Kidney capillary endothelial cell (primary cell): ENCODE data around the gene PBX4.
"Not testable (repeated sequence)": the region's sequence is repeated elsewhere in the genome, so short reads cannot be mapped to it uniquely, and the experiment has no call there.

Experiments used
- DNase-seq: peaks from one replicate; pipeline ENCODE4 v3.0.0-alpha.2; 2018; ENCODE audit warnings: low spot score

PBX4 gene

DNA sequence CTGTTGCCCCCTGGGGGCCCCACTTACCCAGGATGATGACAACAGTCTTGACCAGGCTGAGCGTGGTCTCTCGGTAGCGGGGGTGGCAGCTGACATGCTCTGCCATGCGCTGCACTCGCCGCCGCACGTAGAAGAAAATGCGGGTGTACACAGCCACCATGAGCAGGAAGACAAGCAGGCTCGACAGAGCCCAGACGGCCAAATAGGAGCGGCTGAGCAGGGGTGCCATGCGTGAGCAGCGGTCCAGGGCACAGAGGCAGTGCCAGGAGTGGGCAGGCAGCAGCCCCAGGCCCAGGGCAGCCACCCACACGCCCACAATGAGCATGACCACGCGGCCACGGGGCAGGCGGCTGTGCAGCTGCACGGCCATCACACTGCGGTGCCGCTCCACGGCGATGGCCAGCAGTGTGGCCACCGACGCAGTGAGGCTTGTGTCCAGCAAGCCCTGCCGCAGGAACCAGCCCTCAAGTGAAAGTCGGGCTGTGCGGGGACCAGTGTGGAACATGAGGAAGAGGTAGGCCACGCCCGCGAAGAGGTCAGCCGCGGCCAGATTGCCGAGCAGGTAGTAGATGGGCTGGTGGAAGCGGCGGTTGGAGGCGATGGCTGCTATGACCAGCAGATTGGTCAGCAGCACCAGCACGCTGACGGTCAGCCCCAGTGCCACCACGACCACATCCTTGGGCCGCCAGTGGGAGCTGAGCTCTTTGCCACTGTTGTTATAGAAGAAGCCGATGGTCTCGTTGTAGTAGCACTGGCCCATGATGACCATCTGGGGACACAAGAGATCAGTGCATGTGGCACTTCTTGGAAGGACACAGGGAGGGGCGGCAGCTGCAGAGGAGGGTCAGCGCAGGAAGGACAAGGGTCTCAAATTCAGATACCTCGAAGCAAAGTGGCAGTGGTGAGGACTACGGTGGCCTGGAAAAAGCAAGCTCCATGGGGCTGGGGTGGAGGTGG, 8.3 kb upstream of the PBX4 start:
- DNase-seq, result no peak

DNA sequence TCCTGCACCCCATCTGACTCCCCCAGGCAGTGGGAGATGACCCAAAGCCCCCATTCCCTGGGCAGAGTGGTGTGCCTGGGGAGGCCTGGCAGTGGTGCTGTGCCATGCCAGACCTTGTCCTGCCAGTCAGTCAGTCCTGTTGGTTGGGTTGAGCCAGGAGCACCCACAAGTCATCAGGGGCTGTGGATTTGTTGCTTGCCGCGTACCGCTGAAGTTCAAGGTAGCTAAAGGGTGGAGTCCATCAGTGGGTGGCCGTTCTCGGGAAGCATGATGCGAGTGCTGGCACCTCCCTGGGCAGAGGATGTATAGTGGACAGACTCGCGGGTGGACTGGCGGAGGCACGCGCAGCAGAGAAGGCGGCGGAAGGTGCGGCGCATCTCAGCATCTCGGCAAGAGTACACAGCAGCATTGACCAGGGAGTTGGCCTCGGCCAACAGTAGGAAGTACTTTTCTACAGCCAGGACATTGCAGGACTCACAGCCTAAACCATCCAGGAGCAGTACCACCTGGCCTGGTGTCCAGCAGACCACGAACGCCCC, 5.6 kb upstream of the PBX4 start:
- no peak for DNase-seq

DNA sequence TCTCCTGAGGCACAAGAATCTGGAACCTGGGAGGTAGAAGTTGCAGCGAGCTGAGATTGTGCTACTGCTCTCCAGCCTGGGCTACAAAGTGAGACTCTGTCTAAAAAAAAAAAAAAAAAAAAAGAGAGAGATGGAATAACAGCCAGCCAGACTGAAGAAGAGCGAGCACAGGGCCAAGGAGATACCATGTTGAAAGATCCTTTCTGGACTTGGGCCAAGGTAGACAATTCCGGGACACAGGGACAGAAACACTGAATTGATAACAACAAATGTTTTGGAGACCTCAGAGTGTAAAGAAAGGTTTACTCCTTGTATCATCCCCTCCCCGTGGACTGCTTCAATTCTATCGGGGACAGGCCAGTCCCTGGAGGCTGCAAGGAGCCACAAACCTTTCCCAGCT, 4.9 kb upstream of the PBX4 start:
- no peak for DNase-seq

DNA sequence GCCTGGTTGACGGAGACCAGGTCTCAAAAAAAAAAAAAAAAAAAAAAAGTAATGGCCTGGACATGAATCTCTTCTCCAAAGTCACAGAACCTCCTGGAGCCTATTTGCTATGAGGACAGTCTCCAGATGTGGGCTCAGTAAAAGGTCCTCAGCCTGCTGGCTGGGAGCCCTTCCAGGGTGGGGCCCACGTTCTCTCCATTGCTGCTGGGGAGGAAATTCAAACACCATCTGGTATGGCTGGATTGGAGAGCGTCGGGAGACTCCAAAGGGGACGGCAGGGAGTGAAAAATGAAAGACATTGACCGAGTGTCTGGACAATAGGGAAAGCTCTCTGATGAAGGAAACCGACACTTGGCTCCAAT, 1.3 kb upstream of the PBX4 start:
- DNase-seq, result no peak

DNA sequence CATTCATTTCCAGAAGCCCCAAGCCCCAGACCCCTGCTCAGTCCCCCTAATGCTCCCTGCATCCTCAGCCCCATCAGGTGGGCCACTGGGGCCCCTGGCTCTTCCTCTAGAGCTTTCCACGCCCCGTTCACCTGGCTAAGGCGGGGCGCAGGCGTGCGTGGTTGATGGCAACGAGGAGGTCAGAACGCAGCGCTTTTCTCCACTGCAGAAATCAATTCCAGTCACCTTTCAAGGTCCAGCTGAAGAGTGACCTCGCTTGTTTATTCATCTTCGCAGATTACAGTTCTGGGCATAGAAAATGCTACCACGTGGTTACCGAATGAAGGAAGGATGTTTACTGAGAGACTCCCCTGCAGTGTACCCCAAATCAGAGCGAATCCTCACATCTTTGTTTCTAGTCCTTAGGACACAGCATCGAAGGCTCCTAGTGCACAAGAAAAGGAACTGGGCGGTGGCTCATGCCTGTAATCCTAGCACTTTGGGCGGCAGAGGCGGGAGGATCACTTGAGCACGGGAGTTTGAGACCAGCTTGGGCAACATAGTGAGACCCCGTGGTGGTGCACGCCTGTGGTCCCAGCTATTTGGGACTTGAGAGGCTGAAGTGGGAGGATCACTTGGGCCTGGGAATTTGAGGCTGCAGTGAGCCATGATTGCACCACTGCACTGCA, 828 bp upstream of the PBX4 start:
- DNase-seq, result no peak

DNA sequence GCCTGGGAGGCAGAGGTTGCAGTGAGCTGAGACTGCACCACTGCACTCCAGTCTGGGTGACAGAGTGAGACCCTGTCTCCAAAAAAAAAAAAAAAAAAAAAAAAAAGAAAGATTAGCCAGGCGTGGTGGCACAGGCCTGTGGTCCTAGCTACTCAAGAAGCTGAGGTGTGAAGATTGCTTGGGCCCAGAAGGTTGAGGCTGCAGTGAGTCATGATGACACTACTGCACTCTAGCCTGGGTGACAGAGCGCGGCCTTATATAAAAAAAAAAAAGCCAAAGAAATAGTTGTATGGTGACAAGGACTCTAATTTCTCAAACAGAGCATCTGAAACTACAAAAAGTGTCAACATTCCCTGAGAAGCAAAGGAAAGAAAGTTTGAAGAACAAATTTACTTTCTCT, 3.4 kb downstream of the PBX4 start:
- DNase-seq, result no peak

DNA sequence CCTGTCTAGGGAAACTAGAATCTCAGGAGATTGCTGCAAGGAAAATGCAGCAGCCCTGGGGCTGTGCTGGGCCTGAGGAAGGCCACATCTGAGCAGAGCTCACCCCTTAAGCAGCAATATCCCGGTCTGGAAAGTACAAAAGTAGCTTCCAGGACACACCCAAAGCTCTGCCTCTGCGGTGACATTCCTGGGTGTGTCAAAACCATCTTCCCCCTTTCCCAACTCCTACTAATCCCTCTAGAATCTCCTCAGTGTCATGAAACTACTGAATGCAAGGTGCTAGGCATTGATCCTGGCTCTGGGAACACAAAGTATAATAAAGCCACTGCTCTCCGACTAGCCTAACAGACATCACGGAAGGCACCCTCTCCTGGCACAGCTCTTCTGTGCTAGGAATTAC, 5.0 kb downstream of the PBX4 start:
- DNase-seq, result no peak

DNA sequence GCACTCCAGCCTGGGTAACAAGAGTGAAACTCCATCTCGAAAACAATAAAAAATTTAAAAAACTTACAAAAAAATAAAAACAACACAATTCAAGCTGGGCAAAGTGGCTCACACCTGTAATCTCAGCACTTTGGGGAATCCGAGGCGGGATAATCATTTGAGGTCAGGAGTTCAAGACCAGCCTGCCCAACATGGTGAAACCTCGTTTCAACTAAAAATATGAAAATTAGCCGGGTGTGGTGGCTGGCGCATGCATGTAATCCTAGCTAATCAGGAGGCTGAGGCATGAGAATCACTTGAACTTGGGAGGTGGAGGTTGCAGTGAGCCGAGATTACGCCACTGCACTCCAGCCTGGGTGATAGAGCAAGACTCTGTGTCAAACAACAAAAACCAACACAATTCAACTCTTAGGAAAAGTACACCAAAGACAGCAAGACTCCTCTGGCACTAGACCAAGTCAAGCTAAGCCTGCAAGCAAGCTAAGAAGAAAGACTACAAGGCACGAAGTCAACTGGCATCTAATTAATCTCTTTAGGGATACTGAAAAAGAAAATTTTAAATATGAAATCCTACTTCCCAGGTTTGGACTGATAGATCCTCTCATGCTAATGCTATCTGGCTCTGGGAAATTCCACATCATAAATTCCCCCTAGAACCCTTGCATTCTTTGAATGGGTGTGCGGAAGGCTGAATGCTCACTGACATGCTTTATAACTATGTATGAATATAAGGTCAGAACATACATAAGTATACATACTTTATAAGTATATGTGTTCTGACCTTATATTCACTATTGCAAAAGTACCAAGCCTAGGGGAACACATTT, 7.9 kb downstream of the PBX4 start:
- DNase-seq, result no peak

DNA sequence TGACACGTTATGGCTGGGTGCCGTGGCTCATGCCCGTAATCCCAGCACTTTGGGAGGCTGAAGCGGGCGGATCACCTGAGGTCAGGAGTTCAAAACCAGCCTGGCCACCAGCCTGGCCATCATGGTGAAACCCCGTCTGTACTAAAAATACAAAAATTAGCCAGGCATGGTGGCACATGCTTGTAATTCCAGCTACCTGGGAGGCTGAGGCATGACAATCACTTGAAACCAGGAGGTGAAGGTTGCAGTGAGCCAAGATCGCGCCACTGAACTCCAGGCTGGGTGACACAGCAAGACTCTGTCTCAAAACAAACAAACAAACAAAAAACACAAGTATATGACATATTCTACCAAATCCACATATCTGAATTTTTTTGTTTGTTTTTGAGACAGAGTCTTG, 11.8 kb downstream of the PBX4 start:
- DNase-seq, result not testable (repeated sequence)

DNA sequence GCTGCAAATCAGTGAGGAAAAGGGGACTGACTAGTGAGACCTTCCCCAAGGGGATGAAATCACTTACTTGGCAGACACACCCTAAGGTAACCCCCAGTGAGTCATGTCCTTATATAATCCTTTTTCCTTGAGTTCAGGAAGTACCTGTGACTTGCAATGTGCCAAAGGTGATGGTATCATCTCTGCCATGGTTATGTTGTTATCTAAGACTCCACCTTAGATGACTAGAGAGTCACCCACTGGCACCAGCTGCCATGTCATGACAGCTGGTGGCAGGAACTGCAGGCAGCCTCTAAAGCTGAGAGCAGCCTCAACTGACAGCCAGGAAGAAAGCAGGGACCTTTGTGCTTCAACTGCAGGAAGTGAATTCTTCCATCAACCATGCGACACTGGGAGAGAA, 12.5 kb downstream of the PBX4 start:
- DNase-seq, result no peak

DNA sequence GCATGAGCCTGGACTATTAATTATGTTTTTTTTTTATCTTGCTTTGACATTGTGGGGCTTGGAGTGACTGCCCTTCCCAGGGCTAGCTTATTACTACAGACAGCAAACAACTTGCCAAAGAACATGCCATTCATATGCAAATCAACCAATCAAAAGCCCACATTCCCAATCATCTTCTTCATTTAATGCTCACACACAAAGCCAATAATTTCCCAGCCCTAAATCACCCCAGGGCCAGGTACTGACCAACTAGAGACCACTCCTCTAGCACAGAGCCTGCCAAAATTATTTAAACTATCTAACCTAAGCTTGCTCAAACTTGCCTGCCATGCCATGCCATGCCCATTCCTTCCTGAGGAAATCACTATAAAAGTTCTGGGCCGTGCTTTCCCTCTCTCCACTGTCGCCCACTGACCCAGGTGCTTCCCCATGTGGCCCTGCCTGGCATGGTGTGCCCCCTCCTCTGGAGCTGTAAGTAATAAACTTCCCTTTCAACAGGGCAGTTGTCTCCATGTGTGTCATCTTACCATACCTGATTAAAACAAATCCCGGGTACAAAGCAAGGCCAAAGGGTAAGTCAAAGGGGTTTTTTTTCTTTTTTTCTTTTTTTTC, 15.7 kb downstream of the PBX4 start:
- DNase-seq, result no peak

DNA sequence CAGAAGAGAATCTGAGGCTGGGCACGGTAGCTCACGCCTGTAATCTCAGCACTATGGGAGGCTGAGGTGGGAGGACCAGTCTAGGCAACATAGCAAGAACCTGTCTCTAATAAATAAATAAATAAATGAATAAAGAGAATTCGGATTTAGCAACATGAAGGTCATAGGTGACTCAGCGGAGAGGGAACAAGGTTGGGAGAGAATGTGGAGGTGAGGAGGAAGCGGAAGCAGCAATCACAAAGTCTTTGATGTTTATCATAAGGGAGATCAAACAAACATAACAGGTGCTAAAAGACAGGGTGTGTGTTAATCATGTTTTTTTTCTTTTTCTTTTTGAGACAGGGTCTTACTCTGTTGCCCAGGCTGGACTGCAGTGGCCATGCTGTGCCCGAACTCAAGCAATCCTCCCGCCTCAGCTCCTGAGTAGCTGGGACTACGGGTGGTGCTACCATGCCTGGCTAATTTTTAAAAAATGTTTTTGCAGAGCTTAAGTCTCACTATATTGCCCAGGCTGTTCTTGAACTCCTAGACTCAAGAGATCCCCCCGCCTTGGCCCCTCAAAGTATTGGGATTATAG, 16.3 kb downstream of the PBX4 start:
- DNase-seq, result no peak

DNA sequence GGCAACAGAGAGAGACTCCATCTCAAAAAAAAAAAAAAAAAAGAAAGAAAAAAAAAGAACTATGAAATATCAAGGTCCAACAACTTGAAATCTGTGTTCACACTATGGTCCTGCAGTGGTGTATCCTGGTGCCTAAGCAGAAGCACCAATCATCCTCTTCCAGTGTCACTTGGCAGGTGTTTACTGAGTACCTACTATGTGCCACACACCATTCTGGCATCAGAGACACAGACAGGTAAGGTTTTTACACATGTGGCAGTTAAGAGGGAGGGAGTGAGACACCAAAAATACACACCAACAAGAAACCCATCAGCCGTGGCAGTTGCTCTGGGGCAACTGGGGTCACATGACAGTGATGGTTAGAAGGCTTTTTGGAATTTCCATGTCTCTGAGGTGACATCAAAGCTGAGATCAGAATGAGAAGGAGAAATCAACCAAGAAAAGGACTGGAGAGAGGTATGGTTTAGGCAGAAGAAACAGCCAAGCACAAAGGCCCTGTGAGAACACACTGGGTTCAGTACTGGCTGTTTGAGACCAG, 17.6 kb downstream of the PBX4 start:
- no peak for DNase-seq

DNA sequence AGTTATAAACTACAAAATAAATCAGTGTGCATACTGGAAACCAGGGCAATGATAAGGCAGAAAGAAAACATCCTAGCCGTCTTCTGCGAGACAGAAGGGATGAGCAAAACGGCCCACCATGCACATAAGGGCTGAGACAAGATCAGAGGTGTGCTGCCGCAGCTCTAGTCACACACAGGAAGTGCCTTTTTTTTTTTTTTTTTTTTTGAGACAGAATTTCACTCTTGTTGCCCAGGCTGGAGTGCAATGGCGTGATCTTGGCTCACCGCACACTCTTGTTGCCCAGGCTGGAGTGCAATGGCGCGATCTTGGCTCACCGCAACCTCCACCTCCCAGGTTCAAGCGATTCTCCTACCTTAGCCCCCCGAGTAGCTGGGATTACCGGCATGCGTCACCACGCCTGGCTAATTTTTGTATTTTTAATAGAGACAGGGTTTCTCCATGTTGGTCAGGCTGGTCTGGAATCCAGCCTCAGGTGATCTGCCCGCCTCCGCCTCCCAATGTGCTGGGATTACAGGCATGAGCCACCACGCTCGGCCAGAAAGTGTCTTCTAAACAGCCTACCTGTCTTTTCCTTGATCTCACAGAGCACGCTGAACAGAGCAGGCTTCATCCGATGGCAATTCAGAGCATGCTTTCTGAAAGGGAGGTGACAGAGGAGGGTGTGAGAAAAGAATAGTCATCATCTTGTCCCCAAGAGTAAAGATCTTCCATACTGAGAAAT, 19.6 kb downstream of the PBX4 start:
- DNase-seq, result not testable (repeated sequence)

DNA sequence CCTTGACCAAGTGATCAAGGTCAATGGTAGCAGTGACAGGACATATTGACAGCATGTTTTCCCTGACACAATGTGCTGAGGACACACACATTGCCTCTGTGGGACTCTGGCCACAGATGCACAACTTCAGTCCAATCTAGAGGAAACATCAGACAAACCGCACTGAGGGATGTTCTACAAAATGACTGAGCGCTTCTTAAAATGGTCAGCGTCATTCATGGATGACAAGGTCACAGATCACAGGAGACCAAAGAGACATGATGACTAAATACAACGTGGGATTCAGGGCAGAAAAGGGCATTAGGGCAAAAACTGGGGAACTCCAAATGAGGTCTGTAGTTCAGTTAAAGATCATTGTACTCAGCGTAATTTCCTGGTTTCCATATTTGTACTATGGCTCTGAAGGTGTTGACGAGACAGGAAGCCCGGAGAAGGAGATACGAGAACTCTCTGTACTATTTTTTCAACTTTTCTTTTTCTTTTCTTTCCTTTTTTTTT, 20.6 kb downstream of the PBX4 start:
- no peak for DNase-seq

DNA sequence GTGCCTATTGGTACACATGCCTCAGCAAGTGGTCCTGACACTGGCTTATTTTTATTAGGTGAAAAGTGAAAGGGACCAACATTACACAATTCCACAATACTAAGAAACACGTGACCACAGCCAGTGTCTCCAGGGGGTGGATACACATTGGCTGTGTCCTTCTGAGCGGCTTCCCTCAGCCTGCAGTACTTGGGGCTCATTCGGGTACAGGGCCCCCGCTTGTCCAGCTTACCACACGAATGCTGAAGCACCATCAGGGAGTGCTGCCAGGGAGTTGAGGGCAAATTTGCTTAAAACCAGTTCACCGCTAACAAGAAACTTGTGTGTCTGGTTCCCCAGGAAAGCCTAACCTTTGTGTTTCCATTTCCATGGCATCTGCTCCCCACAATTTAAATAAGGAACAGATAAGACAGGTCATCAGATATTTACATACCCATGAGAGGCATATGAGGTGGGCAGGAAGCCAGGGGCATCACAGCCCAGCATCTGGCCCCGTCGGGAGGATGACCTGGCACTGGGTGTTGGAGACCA, 23.3 kb downstream of the PBX4 start:
- no peak for DNase-seq

DNA sequence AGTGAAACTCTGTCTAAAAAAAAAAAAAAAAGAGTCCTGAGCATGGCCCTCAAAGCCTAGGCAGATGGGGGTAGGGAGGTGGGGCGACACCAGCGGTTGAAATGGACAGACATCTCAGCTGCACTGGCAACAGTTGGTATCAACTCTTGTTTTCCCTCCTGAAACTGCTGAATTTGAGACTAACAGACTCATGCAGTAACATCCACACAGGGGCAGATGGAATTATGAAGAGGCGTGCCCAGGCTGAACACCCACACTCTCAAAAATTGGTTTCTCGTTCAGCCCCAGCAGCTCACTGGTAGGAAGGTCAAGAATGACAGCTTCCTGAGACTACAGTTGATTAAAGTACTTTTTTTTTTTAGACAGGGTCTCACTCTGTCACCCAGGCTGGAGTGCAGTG, 24.1 kb downstream of the PBX4 start:
- no peak for DNase-seq

DNA sequence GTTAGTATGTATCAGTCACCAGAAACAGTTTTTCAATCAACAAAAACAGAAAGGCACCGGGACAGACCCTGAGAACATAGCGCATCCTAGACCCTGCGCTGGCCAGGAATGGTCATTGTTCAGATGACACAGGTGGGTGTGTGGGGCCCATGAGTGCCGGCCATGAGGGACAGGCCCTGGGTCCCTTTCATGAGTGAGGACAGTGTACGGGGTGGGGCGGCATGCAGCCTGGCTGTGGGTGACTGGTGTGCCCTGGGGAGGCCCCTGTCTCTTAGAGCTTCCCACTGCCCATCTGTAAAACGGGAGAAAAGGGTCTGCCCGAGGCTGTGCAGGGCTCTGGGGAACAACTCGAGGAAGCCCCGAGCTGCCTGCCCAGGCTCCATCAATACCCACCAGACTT, 25.8 kb downstream of the PBX4 start:
- no peak for DNase-seq

DNA sequence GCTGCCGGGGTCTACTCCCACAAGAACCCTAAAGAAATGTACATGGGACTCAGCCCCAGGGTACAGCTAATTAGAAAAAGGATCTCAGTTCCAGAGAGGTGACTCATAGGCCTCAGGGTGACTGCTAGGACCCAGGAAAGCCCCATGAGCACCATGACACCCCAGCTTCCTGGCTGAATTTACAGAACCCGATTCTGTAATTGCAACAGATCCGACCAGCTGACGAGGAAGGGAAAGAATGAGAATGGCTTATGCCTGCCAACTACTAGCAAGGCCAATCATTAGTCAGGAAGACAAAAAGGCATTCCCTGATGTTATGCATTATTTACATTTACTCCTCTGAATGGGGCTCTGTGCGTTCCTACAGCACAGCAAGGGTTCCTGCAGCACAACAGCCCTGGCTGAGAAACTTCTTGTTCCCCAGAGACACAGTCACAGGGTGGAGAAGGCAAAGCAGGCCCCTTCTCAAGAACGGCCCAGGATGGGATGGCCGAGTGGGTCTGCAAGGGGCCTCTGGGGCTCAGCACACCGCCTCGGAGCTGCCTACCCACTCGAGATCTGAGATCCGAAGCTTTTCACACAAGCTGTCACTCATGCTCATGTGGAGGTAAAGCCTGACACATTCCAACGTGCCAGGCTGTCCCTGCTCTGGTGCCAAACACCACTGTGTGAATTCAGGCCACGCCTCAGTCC, 27.2 kb downstream of the PBX4 start:
- no peak for DNase-seq

DNA sequence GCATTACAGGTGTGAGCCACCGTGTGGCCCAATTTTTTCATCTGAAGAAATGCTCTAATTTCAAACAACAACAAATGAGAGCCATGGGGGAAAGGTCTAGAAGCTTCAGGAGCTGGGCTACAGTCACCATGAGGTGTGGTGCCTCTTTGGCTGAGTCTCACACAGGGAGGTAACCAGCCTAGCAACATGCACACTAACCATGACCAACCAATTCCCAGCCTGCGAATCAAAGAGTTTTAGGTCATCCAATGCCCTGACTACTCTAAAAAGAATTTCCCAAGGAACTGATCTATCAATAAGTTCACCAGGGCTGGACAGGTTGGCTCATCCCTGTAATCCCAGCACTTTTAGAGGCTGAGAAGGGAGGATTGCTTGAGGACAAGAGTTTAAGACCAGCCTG, 29.9 kb downstream of the PBX4 start:
- DNase-seq, result no peak
